GM18951 (cell line): ENCODE measurements around the gene TMEM134.

Experiments used
- POLR2A ChIP-seq: IDR thresholded peaks from 4 replicates; pipeline ENCODE4 v1.6.1; 2011; ENCODE audit warnings: mild to moderate bottlenecking; ENCODE audit not compliant: insufficient read length, insufficient read depth; ENCODE audit errors: extremely low read depth
- in situ Hi-C: fragments of 300-500 bp; cut with MboI; formaldehyde crosslinking; loops from one replicate; pipeline ENCODE4 v1.12.0; 2022; ENCODE audit warnings: low sequenced_read_pairs, mixed read lengths, inconsistent platforms; ENCODE audit not compliant: unreplicated experiment

TMEM134 gene

DNA sequence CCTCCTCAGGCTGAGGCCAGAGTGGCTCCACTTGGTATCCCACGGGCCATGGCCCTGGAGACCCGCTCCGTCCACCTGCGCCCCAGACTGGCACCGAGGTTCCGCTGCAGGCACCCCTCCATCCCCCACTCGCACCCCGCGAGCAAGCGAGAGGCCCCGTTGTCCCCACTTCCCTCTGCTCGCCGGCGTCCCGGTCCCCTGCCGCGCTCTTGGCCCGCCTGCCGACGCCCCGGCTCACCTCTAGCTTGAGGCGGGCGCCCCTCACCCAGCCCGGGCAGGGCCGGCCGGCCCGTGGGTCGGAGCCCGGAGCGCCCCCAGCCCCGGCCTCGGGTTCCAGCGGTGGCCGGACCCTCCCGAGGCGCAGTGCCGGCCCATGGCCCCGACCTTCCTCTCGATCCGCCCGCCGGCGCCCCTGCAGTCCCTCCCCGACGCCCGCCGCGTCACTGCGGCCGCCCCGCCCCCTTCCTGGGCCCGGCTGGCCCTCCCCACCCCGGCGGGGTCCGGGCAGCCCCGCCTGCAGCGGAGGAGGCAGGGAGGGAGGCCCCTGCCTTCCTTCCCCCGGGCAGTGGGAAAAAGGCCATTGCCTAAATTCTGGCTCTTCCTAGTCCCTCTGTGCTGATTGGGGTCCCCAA is 36.0 kb upstream of the TMEM134 start, which contains the start of gene PITPNM1:
TSS of gene PITPNM1 (minus strand) at position 414 of the 632 bp plus-strand sequence. CDS start 1,183 bp downstream, outside the sequence.
- peak; percentile 64 for TF ChIP-seq POLR2A
- in situ Hi-C loops: no loop called here

DNA sequence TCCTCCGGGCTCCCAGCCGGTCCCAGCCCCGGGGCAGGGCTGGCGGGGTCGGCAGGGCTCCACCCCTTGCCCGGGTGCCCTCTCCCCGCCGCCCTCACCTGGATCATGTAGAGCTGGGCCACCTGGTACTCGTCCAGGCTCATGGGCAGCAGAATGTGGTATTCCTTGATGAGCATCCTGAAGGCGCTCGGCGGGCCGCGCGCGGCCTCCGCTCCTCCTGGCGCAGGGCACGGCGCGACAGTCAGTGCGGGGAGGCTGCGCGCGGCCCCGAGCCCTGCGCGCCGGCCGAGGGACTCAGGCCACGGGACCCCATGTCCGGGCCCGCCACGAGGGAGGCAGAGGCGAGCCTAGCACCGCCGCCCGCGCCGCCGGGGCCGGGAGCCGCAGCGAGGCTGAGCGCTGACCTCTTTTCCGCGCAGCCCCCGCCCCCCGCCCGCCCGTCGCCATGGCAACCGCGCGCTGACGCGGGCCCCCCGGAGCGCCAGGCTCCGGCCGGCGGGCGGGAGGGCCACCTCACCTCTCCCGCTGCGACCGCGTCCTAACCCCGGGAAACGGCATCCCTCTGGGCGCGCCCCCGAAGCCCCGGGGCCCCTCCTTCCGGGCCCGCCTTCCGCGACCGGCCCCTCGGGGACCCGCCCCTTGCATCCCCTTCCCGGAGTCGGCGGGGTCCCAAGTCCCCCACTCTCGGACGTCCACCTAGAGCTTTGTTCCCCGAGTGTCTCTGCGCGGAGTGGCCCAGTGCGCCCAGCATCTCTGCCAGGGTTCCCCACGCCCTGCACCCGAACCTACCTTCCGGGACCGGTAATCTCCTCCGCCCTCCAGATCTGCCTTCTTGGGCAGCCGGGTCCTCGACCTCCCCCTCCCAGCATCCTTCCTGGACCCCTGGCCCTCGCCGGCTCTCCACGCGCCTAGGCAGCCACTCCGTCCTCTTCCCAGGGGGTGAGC is 35.2 kb upstream of the TMEM134 start:
- TF ChIP-seq POLR2A: no peak
- in situ Hi-C loops: no loop called here

DNA sequence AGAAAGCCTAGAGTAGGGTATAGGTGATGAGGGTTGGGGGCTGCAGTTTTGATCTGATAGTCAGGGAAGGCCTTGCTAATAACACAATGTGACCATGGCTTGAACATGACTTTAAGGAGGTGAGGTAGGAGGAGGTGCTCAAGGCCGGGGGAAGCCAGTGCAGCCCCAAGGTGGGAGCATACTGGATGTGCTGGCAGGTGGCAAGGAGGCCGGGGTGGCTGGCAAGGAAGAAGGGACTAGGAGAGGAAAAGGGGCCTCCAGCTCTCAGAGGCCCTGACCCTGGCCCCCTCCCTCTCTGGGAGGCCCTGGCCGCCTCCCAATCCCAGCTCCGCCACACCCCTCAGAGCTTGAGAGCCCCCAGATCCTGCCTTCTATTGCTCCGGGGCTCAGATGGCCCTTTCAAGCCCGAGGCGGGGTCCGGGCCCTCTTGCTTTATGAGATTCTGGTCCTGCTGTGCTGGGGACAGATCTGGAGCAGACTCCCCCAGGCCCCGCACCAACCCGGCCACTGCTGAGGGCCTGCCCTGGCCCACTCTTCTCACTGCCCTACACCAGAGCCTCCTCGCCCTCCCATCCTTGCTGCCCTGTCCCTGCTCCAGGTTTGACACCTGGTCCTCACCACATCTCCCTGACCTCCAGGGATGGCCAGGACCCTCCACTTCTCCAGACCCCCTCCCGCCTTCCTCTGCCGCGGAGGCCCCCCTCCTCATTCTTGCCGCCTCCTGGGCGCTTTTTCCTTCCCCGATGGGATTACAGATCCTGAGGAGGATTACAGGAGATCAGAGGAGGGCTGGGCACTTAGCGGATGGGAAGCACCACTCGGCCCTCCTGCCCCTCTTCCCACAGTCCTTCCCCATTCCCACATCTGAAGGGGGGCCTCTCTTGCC is 34.3 kb upstream of the TMEM134 start:
- TF ChIP-seq POLR2A: no peak
- in situ Hi-C loops: no loop called here

DNA sequence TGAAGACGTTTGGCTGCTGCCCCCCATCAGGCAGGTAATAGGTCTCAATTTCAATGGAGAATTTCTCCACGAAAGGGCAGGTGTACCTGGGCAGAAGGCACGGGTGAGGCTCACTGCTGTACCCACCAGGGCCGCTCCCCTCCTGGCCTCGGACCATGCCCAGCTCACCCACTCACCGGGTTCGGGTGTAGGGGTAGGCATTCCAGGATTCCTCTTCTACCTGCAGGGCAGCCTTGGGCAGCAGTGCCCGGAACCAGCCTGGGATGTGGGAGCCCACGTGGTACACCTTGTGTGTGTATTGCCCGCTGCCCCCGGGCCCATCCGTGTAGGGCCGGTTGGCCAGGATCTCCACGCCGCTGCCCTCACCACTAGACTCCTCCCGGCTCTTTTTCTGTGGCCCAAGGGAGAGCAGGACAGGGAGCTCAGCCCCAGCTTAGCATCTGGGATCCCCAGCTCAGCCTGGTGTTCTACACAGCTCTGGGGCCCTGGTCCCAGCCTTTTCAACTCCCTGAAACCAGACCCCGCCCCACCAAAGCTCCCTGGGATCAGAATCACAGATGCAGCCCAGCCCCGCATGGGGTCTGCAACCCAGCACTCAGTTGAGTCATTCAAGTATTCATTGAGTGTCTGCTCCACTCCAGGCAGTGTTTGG is 33.4 kb upstream of the TMEM134 start:
- in situ Hi-C loops: no loop called here
- TF ChIP-seq POLR2A: no peak

DNA sequence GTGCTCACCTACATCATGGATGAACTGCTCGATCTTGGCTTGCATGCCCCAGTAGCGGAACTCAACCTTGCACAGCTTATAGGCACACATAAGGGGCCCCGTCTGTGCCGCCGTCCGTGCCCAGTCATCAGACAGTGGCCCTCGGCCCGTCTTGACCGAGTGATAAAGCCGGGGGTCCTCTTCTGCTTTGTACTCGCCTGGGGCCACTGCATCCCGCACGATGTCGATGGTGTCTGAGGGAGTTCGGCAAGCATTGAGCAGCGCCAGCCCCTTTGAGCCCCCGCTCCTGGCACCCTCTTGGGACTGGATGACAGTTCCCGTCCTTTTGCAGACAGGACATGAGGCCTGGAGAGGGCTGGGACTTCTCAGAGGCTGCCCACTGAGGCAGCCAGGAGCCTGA is 32.8 kb upstream of the TMEM134 start:
- in situ Hi-C loops: no loop called here
- TF ChIP-seq POLR2A: no peak

DNA sequence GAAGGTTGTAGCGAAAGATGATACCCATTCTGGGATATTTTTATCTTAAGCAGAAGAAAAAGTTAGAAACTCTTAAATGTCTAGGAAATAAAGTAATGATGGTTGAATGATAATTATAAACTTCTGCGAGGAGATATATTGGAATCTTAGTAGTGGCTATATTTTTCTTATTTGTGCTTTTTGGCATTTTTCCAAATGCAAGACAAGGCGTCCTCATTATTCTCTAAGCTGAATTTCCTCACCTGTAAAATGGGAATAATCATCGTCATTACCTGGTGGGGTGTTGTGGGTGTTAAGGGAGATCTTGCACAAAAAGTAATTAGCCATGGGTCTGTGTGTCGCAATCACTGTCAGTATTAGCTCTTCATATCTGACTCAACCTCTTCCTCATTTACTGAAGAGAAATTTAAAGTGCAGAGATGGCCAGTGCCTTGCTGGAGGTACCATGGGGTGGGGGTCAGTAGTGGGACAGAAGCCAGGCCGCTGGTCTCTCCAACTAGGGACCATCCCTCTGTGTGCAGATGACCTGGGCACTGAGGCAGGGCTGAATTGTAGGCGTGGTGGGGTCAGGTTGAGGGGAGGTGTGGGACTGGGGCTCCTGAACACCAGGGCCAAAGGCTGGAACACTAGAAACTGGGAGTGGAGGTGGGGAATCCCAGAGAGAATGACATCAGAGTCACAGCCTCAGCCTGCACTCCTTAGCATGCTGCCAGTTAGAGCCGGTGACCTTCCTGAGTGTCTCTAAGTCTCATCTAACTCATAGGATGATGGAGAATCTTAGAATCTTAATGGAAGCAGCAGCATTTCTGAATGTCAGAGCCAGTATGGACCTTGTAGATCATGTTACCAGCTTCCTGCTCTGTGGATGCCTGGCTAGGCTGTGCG is 32.0 kb upstream of the TMEM134 start:
- in situ Hi-C loops: no loop called here
- no peak for TF ChIP-seq POLR2A

DNA sequence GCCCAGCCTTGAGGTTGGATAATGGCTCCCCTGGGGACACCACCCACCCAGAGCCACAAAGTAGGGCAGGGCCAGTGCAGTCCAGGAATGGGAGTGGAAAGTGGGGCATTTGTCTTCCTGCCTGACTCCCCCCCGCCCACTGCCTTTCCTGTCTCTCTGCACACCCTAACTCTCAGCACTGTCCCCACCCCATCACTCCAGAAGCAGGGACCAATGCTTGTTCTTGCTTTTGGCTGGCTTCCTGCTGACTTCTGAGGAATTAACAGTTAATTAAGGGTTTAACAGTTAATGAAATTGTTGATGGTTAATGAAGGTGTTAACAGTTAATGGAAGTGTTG is 31.4 kb upstream of the TMEM134 start:
- in situ Hi-C loops: no loop called here
- no peak for TF ChIP-seq POLR2A

DNA sequence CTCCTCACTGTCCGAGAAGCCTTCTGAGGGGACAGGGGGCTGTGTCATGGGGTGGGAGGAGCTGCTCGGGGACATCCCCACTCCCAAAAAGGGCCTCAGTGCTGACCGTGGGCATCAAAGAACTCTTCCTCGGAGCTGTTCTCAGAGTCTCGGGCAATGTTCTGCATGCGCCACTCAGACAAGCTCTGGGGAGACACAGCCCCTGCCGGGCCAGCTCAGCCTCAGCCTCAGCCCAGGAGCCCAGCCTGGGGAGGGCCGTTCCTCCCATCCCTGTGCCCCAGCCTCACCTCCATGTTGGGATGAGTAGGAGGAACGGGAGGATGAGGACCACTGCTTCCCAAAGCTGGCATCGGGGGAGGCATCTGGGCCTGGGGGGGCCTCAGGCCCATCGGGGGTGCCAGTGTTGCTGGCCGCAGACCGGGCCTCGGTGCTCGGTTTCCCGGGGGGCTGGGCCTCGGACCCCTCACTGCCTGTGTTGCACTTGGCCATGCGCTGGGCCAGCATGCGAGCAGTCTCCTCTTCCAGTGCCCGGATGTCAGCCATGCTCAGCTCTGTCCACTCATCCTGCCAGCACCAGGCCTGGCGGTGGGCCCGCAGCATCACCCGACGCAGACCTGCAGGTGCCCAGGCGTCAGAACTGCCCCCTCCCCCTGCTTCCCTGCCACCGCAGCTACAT is 30.9 kb upstream of the TMEM134 start:
- in situ Hi-C loops: no loop called here
- no peak for TF ChIP-seq POLR2A

DNA sequence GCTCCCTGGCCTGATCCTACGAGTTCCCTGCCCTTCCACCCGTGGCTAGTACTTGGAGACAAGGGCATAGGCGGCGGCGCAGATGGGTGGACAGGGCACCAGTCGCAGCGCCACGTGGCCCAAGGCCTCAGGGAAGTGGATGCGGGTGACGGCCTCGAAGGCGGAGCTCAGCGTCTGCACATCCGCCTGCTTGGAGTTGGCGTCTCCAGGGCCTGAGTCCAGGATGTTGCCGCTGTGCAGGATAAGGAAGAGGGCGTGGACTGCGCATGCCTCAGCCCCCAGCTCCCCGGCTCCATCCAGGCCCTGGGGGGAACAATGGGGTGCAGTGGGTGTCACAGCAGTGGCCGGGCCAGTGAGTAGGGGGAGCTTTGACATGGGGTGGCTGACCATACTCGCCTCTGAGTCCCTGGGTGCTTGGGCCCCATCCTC is 29.5 kb upstream of the TMEM134 start:
- in situ Hi-C loops: no loop called here
- no peak for TF ChIP-seq POLR2A

DNA sequence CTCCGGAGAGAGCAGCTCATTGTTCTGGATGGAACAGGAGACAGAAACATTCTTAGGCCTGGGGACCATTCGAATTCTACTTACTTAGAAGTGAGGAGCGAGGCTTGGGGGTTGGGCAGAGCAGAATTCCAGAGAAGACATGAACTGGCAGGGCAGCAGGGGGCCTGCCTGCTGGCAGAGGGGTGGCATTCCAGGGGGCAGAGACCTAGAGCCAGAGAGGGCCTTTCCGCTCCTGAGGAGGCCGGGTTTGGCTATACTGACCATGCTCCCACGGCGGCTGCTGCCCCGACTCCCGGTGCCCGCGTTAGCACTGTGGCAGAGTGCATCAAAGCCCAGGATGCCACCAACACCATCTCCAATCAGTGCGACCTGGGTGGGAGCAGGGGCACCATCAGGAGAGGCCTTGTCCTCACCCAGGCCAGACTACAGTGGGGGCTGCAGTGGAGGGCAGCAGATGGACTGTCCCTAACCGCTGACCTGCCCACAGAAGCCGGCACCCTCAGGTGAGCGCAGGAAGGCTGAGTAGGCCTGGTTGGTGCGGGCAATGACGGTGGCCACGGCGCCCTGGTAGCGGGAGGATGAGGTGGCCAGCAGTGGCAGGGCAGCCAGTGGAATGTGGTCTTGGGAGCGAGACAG is 28.7 kb upstream of the TMEM134 start:
- in situ Hi-C loops: no loop called here
- TF ChIP-seq POLR2A: no peak

DNA sequence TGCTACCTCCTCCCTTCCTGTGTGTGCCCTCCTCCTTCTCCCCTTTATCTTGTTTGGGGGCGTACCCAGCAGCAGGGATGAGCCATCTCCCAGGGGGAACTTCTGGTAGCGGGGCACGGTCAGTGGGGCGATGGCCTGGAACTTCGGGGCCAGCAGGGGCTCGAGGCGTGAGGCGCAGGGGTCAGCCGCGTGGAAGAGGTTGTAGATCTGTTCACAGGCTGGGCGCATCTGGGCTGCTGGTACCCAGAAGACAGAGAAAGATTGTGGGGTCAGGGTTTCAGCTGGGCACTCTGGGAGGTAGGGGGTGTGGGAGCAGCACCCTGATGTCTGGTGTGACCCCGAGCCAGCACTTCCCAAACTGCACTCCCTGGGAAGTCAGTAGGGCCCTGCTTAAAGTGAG is 27.1 kb upstream of the TMEM134 start:
- TF ChIP-seq POLR2A: no peak
- in situ Hi-C loops: no loop called here
